Type B pancreatic cell (in vitro differentiated cells): ENCODE measurements around the gene FOCAD. TPM values are rescaled to one million over a fixed set of nuclear protein-coding genes. Genes with fewer than 3 reads are reported as not detected.
"Not testable (repeated sequence)": the region's sequence is repeated elsewhere in the genome, so short reads cannot be mapped to it uniquely, and the experiment has no call there.

Source experiments
- DNase-seq: peaks from one replicate; pipeline ENCODE4 v3.0.0; 2021; ENCODE audit warnings: mixed read lengths; ENCODE audit not compliant: unreplicated experiment; ENCODE audit errors: extremely low spot score
- H3K27ac Mint-ChIP-seq: 2 replicates; pipeline ENCODE4 v1.8.0; 2021; ENCODE audit warnings: mild to moderate bottlenecking, mixed read lengths
- H3K27me3 Mint-ChIP-seq: 2 replicates; pipeline ENCODE4 v1.8.0; 2021; ENCODE audit warnings: mixed read lengths
- H3K36me3 Mint-ChIP-seq: 2 replicates; pipeline ENCODE4 v1.8.0; 2021; ENCODE audit warnings: mixed read lengths
- H3K4me1 Mint-ChIP-seq: one replicate; pipeline ENCODE4 v1.8.0; 2021; ENCODE audit warnings: mixed read lengths; ENCODE audit not compliant: unreplicated experiment
- H3K4me3 Mint-ChIP-seq: 2 replicates; pipeline ENCODE4 v1.8.0; 2021; ENCODE audit warnings: mild to moderate bottlenecking, mixed read lengths
- H3K9me3 Mint-ChIP-seq: 2 replicates; pipeline ENCODE4 v1.8.0; 2021; ENCODE audit warnings: mixed read lengths
- CTCF ChIP-seq: fragments of 200-600 bp; sonication (generic); conservative IDR thresholded peaks from 2 replicates; pipeline ENCODE4 v1.5.0; 2021; ENCODE audit warnings: antibody characterized with exemption, mild to moderate bottlenecking
- total RNA-seq: library from RNA; stranded (reverse); gene quantifications from 2 replicates; pipeline ENCODE4 v1.2.1, GENCODE V29; 2021; ENCODE audit warnings: low replicate concordance

Gene FOCAD
- total RNA-seq, 1 donor from 2014 or later, result 51.0 TPM

- H3K36me3 Mint-ChIP-seq, result no peaks in the 10 kb centered on the region
- DNase-seq, result no peak
- no peak for TF ChIP-seq CTCF
These were observed 40.4 kb upstream of the FOCAD start for GRCh38 chr9:20643660-20644059.

GRCh38 chr9:20646656-20647055 is 37.4 kb upstream of the FOCAD start:
- H3K4me3 Mint-ChIP-seq, result no peak overlapping the region
- TF ChIP-seq CTCF, result no peak
- no peaks in the 10 kb centered on the region for H3K27me3 Mint-ChIP-seq
- no peaks in the 10 kb centered on the region for H3K4me1 Mint-ChIP-seq
- H3K27ac Mint-ChIP-seq, result no peak overlapping the region
- H3K36me3 Mint-ChIP-seq, result no peaks in the 10 kb centered on the region
- H3K9me3 Mint-ChIP-seq, result no peaks in the 10 kb centered on the region
- DNase-seq, result no peak

More at GRCh38 chr9:20643660-20644059, 40.4 kb upstream of the FOCAD start:
- Mint-ChIP-seq H3K4me1 (peaks cover 6% of the 10 kb centered on the region), H3K4me3 (no peak overlapping the region), H3K27me3 (no peaks in the 10 kb centered on the region), H3K27ac (no peak overlapping the region), H3K9me3 (peaks cover 5% of the 10 kb centered on the region)

GRCh38 chr9:20649381-20649780 is 34.7 kb upstream of the FOCAD start:
- Mint-ChIP-seq H3K36me3 (no peaks in the 10 kb centered on the region), H3K4me3 (no peak overlapping the region), H3K27me3 (no peaks in the 10 kb centered on the region), H3K4me1 (no peaks in the 10 kb centered on the region), H3K9me3 (no peaks in the 10 kb centered on the region), H3K27ac (no peak overlapping the region)
- DNase-seq, result no peak
- no peak for TF ChIP-seq CTCF

- H3K27ac Mint-ChIP-seq, result no peak overlapping the region
- H3K4me1 Mint-ChIP-seq, result no peaks in the 10 kb centered on the region
- DNase-seq, result no peak
- TF ChIP-seq CTCF, result no peak
- H3K4me3 Mint-ChIP-seq, result no peak overlapping the region
- no peaks in the 10 kb centered on the region for H3K27me3 Mint-ChIP-seq
- H3K9me3 Mint-ChIP-seq, result no peaks in the 10 kb centered on the region
- no peaks in the 10 kb centered on the region for H3K36me3 Mint-ChIP-seq
These were observed 33.7 kb upstream of the FOCAD start for GRCh38 chr9:20650313-20650712.

GRCh38 chr9:20650750-20651299 is 33.2 kb upstream of the FOCAD start:
- no peaks in the 10 kb centered on the region for H3K4me1 Mint-ChIP-seq
- H3K27me3 Mint-ChIP-seq, result no peaks in the 10 kb centered on the region
- no peaks in the 10 kb centered on the region for H3K36me3 Mint-ChIP-seq
- no peak overlapping the region for H3K4me3 Mint-ChIP-seq
- no peak for DNase-seq
- no peak for TF ChIP-seq CTCF
- no peak overlapping the region for H3K27ac Mint-ChIP-seq
- no peaks in the 10 kb centered on the region for H3K9me3 Mint-ChIP-seq

- TF ChIP-seq CTCF, result no peak
- Mint-ChIP-seq H3K4me1 (no peaks in the 10 kb centered on the region), H3K36me3 (no peaks in the 10 kb centered on the region), H3K9me3 (no peaks in the 10 kb centered on the region), H3K4me3 (no peak overlapping the region), H3K27me3 (no peaks in the 10 kb centered on the region), H3K27ac (no peak overlapping the region)
- no peak for DNase-seq
These were observed 32.1 kb upstream of the FOCAD start for GRCh38 chr9:20651939-20652338.

GRCh38 chr9:20658246-20658667 is 25.8 kb upstream of the FOCAD start:
- not testable (repeated sequence) for H3K4me3 Mint-ChIP-seq, H3K36me3 Mint-ChIP-seq, H3K27ac Mint-ChIP-seq, H3K9me3 Mint-ChIP-seq, DNase-seq, H3K27me3 Mint-ChIP-seq, H3K4me1 Mint-ChIP-seq
